Measurements from ENCODE around the gene ZNF705A. TPM values are rescaled to one million over a fixed set of nuclear protein-coding genes. Genes with fewer than 3 reads are reported as not detected.
"Not testable (repeated sequence)": the region's sequence is repeated elsewhere in the genome, so short reads cannot be mapped to it uniquely, and the experiment has no call there.

Gene ZNF705A
- polyA plus RNA-seq, 6 donors from 2014 or later: not detected

DNA sequence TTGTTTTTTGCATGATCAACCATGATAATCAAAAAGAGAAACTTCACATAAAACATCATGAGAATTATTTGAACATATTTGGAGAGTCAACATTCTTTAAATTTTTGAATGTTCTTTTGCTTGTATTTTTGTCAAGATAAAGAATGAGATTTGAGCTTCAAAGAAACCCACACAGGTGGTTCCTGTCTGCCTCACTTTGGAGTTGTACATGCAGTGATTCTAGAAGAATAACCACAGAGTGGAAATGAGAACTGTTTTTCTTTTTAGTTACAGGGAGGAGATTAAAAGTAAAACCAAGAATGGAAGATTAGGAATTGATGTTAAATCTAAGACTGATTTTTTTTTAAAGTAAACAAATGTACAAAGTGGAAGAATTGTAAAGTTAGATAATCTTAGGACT is 2.3 kb upstream of the ZNF705A start:
- peaks cover 12 to 26% (median 14%) of the 10 kb centered on the region in 3 donors for H3K27me3 Mint-ChIP-seq
- H3K4me3 Mint-ChIP-seq: no peak overlapping the region
- H3K27ac Mint-ChIP-seq: no peak overlapping the region
- no peaks in the 10 kb centered on the region for H3K36me3 Mint-ChIP-seq
- ATAC-seq (ENCODE audit: low read depth in 2 of 2) (no peak), DNase-seq (no peak)
- peaks cover 0 to 1% (median 0%) of the 10 kb centered on the region in 7 donors for H3K9me3 Mint-ChIP-seq
- H3K4me1 Mint-ChIP-seq: no peaks in the 10 kb centered on the region

GRCh38 chr12:8156416-8156815 is 399 bp upstream of the ZNF705A start:
- H3K4me3 Mint-ChIP-seq: no peak overlapping the region
- H3K36me3 Mint-ChIP-seq: no peaks in the 10 kb centered on the region

DNA sequence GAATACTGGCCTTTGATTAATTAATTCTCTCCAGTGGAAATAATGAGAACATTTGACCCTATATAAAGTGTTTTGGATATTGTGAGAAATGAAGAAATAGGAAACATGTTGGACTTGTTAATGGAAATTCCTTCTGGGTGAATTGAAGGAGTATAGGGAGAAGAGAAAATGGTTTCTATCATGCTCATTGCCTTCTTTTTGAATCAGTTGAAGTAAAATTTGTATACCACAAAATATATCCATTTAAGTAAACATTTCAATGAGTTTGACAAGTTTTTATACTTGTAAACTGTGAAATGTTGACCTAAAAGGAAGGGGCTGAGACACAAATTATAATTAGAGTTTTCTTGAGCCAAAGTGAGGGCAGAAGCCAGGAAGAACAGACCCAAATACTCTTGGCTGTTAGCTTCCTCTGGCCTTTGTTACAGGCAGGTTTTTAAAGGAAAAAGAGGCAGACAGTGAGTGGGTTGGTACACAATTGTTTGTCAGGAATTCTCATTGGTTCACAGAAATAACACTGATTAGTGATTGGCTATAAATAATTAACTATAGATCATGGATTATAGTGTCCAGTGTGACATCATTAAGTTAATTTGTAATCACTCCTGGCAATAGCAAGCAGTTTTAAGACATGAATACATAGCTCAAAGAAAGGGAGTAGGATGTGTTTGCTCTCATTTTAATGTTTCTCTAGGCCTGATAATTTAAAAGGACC is 826 bp downstream of the ZNF705A start:
- H3K4me3 Mint-ChIP-seq: no peak overlapping the region
- H3K9me3 Mint-ChIP-seq: no peaks in the 10 kb centered on the region
- H3K27me3 Mint-ChIP-seq: peaks cover 5 to 13% (median 7%) of the 10 kb centered on the region in 3 donors
- no peaks in the 10 kb centered on the region for H3K36me3 Mint-ChIP-seq
- DNase-seq: no peak
- no peak for ATAC-seq (ENCODE audit: low read depth in 2 of 2)
- H3K4me1 Mint-ChIP-seq: no peaks in the 10 kb centered on the region
- H3K27ac Mint-ChIP-seq: peak overlapping the region in 1 of 6 donors; percentile 13

More at GRCh38 chr12:8156416-8156815, 399 bp upstream of the ZNF705A start:
- Mint-ChIP-seq H3K9me3 (no peaks in the 10 kb centered on the region), H3K27ac (peak overlapping the region in 1 of 6 donors; percentile 42), H3K4me1 (no peaks in the 10 kb centered on the region), H3K27me3 (peaks cover 12 to 25% (median 14%) of the 10 kb centered on the region in 3 donors)
- ATAC-seq (ENCODE audit: low read depth in 2 of 2) (no peak), DNase-seq (no peak)

DNA sequence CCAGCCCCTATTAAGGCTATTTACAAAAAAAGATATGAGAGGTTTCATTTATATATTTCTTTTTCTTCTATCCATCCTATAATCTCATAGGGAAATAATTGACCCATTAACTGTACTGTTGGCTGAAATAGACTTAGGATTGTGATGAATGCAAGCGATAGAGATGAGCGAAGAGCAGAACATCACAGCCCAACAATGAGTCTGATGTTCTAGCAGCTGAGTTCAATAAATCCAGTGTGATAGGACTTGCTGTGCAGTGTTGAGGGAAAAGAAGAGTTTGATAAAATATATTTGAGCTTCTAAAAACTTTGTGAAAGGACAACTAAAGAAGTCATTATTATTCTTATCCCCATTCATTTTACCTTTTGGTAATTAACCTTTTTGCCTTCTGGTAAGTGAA is 16.1 kb downstream of the ZNF705A start:
- not testable (repeated sequence) for H3K27me3 Mint-ChIP-seq; H3K4me1 Mint-ChIP-seq; H3K9me3 Mint-ChIP-seq; H3K4me3 Mint-ChIP-seq; DNase-seq; H3K36me3 Mint-ChIP-seq; H3K27ac Mint-ChIP-seq; ATAC-seq (ENCODE audit: low read depth in 2 of 2)

DNA sequence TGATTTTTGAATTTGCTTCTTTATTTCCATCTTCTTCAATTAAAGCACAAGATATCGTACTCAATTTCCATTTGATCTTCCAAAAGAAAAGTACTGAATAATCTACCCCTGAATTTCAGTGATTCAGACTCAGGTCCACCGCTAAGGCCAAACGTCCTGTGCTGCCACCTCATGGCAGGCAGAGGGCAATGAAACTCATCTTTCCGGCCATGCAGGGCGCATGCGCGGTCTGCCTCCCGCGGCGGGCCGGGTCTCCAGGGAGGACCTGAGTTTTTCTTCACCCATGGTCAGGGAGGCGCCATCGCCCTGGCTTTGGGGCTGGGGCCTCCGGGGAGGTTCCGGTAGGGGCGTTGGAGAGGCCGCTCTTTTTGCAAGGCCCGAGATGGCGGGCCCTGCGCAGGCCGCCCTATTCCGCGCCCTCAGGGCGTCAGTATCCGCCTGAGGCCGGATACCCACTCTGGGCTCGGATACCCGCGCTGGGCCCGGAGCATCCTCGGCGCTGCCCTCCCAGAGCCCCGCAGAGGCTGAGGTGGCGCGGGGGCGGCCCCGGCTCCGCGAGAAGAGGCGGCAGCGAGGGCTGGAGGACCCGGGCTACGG is 23.3 kb downstream of the ZNF705A start:
- Mint-ChIP-seq H3K4me3 (peak overlapping the region; percentile 76 to 92 (median 84)), H3K4me1 (peaks cover 4 to 24% (median 11%) of the 10 kb centered on the region in 3 donors)

DNA sequence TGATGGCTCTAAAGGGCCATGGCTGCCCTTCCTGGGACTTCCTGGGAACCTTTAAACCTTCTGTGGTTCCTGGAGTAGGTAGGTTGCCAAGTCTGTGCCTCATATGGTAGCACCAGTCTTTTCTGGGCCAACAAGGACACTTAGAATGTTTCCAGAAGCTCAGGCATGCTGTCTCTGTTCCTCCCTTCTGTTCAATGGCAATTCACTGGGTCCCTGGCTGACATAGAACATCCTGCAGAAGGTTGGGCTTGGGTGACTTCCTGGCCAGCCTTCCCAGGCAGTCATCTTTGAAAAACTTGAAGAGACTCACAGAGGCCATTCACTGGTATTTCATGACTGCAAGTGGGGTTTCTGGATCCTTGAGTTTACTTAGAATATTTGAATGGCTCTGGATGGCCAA is 24.5 kb downstream of the ZNF705A start:
- H3K27me3 Mint-ChIP-seq; H3K36me3 Mint-ChIP-seq; ATAC-seq (ENCODE audit: low read depth in 2 of 2); DNase-seq; H3K9me3 Mint-ChIP-seq: not testable (repeated sequence)
- H3K4me3 Mint-ChIP-seq: peak overlapping the region in 7 of 8 donors; percentile 69 to 91 (median 76)
- peak overlapping the region in 3 of 6 donors; percentile 11 to 54 (median 53) for H3K27ac Mint-ChIP-seq
- H3K4me1 Mint-ChIP-seq: peaks cover 4 to 24% (median 11%) of the 10 kb centered on the region in 3 donors

More for the DNA sequence above, 23.3 kb downstream of the ZNF705A start:
- H3K9me3 Mint-ChIP-seq, H3K36me3 Mint-ChIP-seq, H3K27me3 Mint-ChIP-seq: not testable (repeated sequence)
- ATAC-seq (ENCODE audit: low read depth in 2 of 2) (peak; percentile 84 to 87), DNase-seq (peak; percentile 85)
- peak overlapping the region; percentile 1 to 82 (median 68) for H3K27ac Mint-ChIP-seq

- not testable (repeated sequence) for H3K4me3 Mint-ChIP-seq; H3K27me3 Mint-ChIP-seq; H3K27ac Mint-ChIP-seq; ATAC-seq (ENCODE audit: low read depth in 2 of 2); H3K36me3 Mint-ChIP-seq; DNase-seq; H3K9me3 Mint-ChIP-seq
- peaks cover 4 to 24% (median 11%) of the 10 kb centered on the region in 3 donors for H3K4me1 Mint-ChIP-seq
These were observed 26.1 kb downstream of the ZNF705A start for GRCh38 chr12:8182923-8183322.

- not testable (repeated sequence) for H3K27ac Mint-ChIP-seq; DNase-seq; H3K36me3 Mint-ChIP-seq; H3K4me3 Mint-ChIP-seq; ATAC-seq (ENCODE audit: low read depth in 2 of 2); H3K9me3 Mint-ChIP-seq; H3K27me3 Mint-ChIP-seq
- H3K4me1 Mint-ChIP-seq: peaks cover 4 to 24% (median 11%) of the 10 kb centered on the region in 3 donors
These were observed 26.5 kb downstream of the ZNF705A start for GRCh38 chr12:8183346-8183745.

GRCh38 chr12:8184206-8184605 is 27.4 kb downstream of the ZNF705A start:
- DNase-seq; ATAC-seq (ENCODE audit: low read depth in 2 of 2); H3K27ac Mint-ChIP-seq; H3K9me3 Mint-ChIP-seq; H3K36me3 Mint-ChIP-seq; H3K4me3 Mint-ChIP-seq; H3K27me3 Mint-ChIP-seq: not testable (repeated sequence)
- peaks cover 4 to 24% (median 11%) of the 10 kb centered on the region in 3 donors for H3K4me1 Mint-ChIP-seq

- not testable (repeated sequence) for H3K9me3 Mint-ChIP-seq; H3K4me1 Mint-ChIP-seq; DNase-seq; H3K27ac Mint-ChIP-seq; H3K36me3 Mint-ChIP-seq; H3K27me3 Mint-ChIP-seq; ATAC-seq (ENCODE audit: low read depth in 2 of 2); H3K4me3 Mint-ChIP-seq
These were observed 31.3 kb downstream of the ZNF705A start for GRCh38 chr12:8188088-8188487.

GRCh38 chr12:8197685-8198308 is 41.0 kb downstream of the ZNF705A start:
- not testable (repeated sequence) for DNase-seq; H3K4me3 Mint-ChIP-seq; H3K9me3 Mint-ChIP-seq; ATAC-seq (ENCODE audit: low read depth in 2 of 2); H3K4me1 Mint-ChIP-seq; H3K27me3 Mint-ChIP-seq
- H3K36me3 Mint-ChIP-seq: peaks cover 0 to 13% of the 10 kb centered on the region in 2 donors
- H3K27ac Mint-ChIP-seq: peak overlapping the region in 1 of 6 donors; percentile 54

- H3K4me1 Mint-ChIP-seq; H3K36me3 Mint-ChIP-seq; ATAC-seq (ENCODE audit: low read depth in 2 of 2); H3K9me3 Mint-ChIP-seq; DNase-seq; H3K27me3 Mint-ChIP-seq; H3K4me3 Mint-ChIP-seq: not testable (repeated sequence)
- H3K27ac Mint-ChIP-seq: peak overlapping the region in 1 of 6 donors; percentile 32
These were observed 62.0 kb downstream of the ZNF705A start for GRCh38 chr12:8218711-8219382.

- not testable (repeated sequence) for ATAC-seq (ENCODE audit: low read depth in 2 of 2); H3K9me3 Mint-ChIP-seq; DNase-seq; H3K27ac Mint-ChIP-seq; H3K36me3 Mint-ChIP-seq; H3K4me1 Mint-ChIP-seq; H3K27me3 Mint-ChIP-seq
- peak overlapping the region in 1 of 8 donors; percentile 29 for H3K4me3 Mint-ChIP-seq
These were observed 64.6 kb downstream of the ZNF705A start for GRCh38 chr12:8221375-8221774.
